HL-60 (cell line): Measurements from ENCODE around the gene PXDN.

Experiments used
- DNase-seq, 2 experiments: peaks; one replicate each; pipeline ENCODE4 v3.0.0-alpha.2; 2010 to 2020; ENCODE audit warnings: low read depth in 1 of 2, low spot score in 1 of 2
- H3K27ac ChIP-seq: fragments of 250-450 bp; sonication (Bioruptor Pico); replicated peaks from 2 replicates; pipeline ENCODE4 v1.5.1; 2020; ENCODE audit warnings: mild to moderate bottlenecking, moderate library complexity
- H3K27me3 ChIP-seq: fragments of 250-450 bp; sonication (Bioruptor Pico); 2 replicates; pipeline ENCODE4 v1.5.1; 2021; ENCODE audit warnings: mild to moderate bottlenecking, moderate library complexity; ENCODE audit not compliant: insufficient read depth, poor library complexity, severe bottlenecking
- H3K4me3 ChIP-seq: replicated peaks from 2 replicates; pipeline ENCODE4 v1.5.1; 2011; ENCODE audit warnings: mild to moderate bottlenecking, control low read depth, low read length; ENCODE audit not compliant: insufficient read depth
- CTCF ChIP-seq: IDR thresholded peaks from one replicate; pipeline ENCODE4 v1.5.1; 2011; ENCODE audit warnings: low read length, control low read depth, inconsistent platforms; ENCODE audit not compliant: insufficient read depth
- GABPA ChIP-seq: IDR thresholded peaks from 2 replicates; pipeline ENCODE4 v1.6.1; 2012; ENCODE audit warnings: low read depth
- POLR2AphosphoS5 ChIP-seq: IDR thresholded peaks from 2 replicates; pipeline ENCODE4 v1.6.1; 2012; ENCODE audit warnings: low read depth
- REST ChIP-seq: IDR thresholded peaks from 2 replicates; pipeline ENCODE4 v1.6.1; 2012; ENCODE audit warnings: low read depth; ENCODE audit not compliant: insufficient replicate concordance
- SPI1 ChIP-seq: IDR thresholded peaks from 2 replicates; pipeline ENCODE4 v1.6.1; 2012; ENCODE audit warnings: low read depth, mild to moderate bottlenecking, borderline replicate concordance

PXDN gene

GRCh38 chr2:1603521-1603920 lies 140.8 kb downstream of the PXDN start:
- DNase-seq: no peak
- Histone ChIP-seq H3K27me3 (no peaks in the 10 kb centered on the region), H3K4me3 (no peak overlapping the region), H3K27ac (no peak overlapping the region)
- no peak for TF ChIP-seq GABPA
- no peak for TF ChIP-seq CTCF
- TF ChIP-seq SPI1: no peak

- H3K4me3 ChIP-seq: no peak overlapping the region
- no peaks in the 10 kb centered on the region for H3K27me3 ChIP-seq
- TF ChIP-seq REST: no peak
- no peak for TF ChIP-seq CTCF
- no peak for TF ChIP-seq SPI1
- no peak for TF ChIP-seq POLR2AphosphoS5
- no peak for TF ChIP-seq GABPA
Observed at GRCh38 chr2:1603059-1603458, 141.3 kb downstream of the PXDN start.

GRCh38 chr2:1602278-1603010 lies 141.9 kb downstream of the PXDN start:
- no peak for TF ChIP-seq CTCF
- no peak for TF ChIP-seq SPI1
- no peak for TF ChIP-seq GABPA
- TF ChIP-seq POLR2AphosphoS5: no peak
- TF ChIP-seq REST: no peak
- no peak for DNase-seq
- H3K4me3 ChIP-seq: no peak overlapping the region
- H3K27me3 ChIP-seq: no peaks in the 10 kb centered on the region
- H3K27ac ChIP-seq: no peak overlapping the region

More at GRCh38 chr2:1603059-1603458, 141.3 kb downstream of the PXDN start:
- no peak overlapping the region for H3K27ac ChIP-seq
- no peak for DNase-seq
